Kidney glomerular epithelial cell (primary cell): ENCODE measurements around the gene CDH4.
"Not testable (repeated sequence)": the region's sequence is repeated elsewhere in the genome, so short reads cannot be mapped to it uniquely, and the experiment has no call there.

Experiments used
- DNase-seq: peaks from one replicate; lab custom pipeline; 2025; lab: John Stamatoyannopoulos, UW

The CDH4 gene

GRCh38 chr20:61387204-61387953 lies 135.3 kb downstream of the CDH4 start:
- DNase-seq = no peak

GRCh38 chr20:61387954-61388348 lies 135.9 kb downstream of the CDH4 start:
- no peak for DNase-seq

GRCh38 chr20:61389077-61389476 lies 137.0 kb downstream of the CDH4 start:
- DNase-seq = no peak

- no peak for DNase-seq
Measured at GRCh38 chr20:61391185-61391584, 139.1 kb downstream of the CDH4 start.

GRCh38 chr20:61391812-61392520 lies 139.9 kb downstream of the CDH4 start:
- DNase-seq = no peak

GRCh38 chr20:61394088-61394799 lies 142.2 kb downstream of the CDH4 start:
- DNase-seq = no peak

- DNase-seq = no peak
Measured at GRCh38 chr20:61396262-61396848, 144.3 kb downstream of the CDH4 start.

GRCh38 chr20:61397146-61397545 lies 145.1 kb downstream of the CDH4 start:
- no peak for DNase-seq

- DNase-seq = no peak
Measured at GRCh38 chr20:61397790-61398189, 145.7 kb downstream of the CDH4 start.

GRCh38 chr20:61399433-61399832 lies 147.4 kb downstream of the CDH4 start:
- no peak for DNase-seq

GRCh38 chr20:61400499-61400898 lies 148.4 kb downstream of the CDH4 start:
- no peak for DNase-seq

- no peak for DNase-seq
Measured at GRCh38 chr20:61404303-61404702, 152.2 kb downstream of the CDH4 start.

- no peak for DNase-seq
Measured at GRCh38 chr20:61405007-61405406, 152.9 kb downstream of the CDH4 start.

GRCh38 chr20:61406773-61407172 lies 154.7 kb downstream of the CDH4 start:
- not testable (repeated sequence) for DNase-seq

GRCh38 chr20:61407561-61407960 lies 155.5 kb downstream of the CDH4 start:
- no peak for DNase-seq

GRCh38 chr20:61408951-61409740 lies 157.1 kb downstream of the CDH4 start:
- DNase-seq = no peak

- no peak for DNase-seq
Measured at GRCh38 chr20:61411743-61412142, 159.7 kb downstream of the CDH4 start.

- no peak for DNase-seq
Measured at GRCh38 chr20:61413752-61414151, 161.7 kb downstream of the CDH4 start.

GRCh38 chr20:61414455-61414991 lies 162.5 kb downstream of the CDH4 start:
- no peak for DNase-seq

GRCh38 chr20:61416546-61416945 lies 164.5 kb downstream of the CDH4 start:
- no peak for DNase-seq

- DNase-seq = no peak
Measured at GRCh38 chr20:61417221-61417941, 165.3 kb downstream of the CDH4 start.
